Ishikawa (cell line): ENCODE results near the gene IP6K3.

ENCODE experiments used
- CEBPB ChIP-seq: IDR thresholded peaks from 2 replicates; pipeline ENCODE4 v1.6.1; 2012
- CREB1 ChIP-seq: IDR thresholded peaks from 2 replicates; pipeline ENCODE4 v1.6.1; 2012; ENCODE audit warnings: low read depth
- EGR1 ChIP-seq: IDR thresholded peaks from 2 replicates; pipeline ENCODE4 v1.6.1; 2012
- EP300 ChIP-seq: IDR thresholded peaks from 2 replicates; pipeline ENCODE4 v1.6.1; 2012; ENCODE audit warnings: borderline replicate concordance
- FOXM1 ChIP-seq: IDR thresholded peaks from 2 replicates; pipeline ENCODE4 v1.6.1; 2012; ENCODE audit warnings: low read depth, borderline replicate concordance
- NFIC ChIP-seq: IDR thresholded peaks from 2 replicates; pipeline ENCODE4 v1.6.1; 2012
- RAD21 ChIP-seq: IDR thresholded peaks from 2 replicates; pipeline ENCODE4 v1.6.1; 2012; ENCODE audit warnings: low read depth
- TAF1 ChIP-seq: IDR thresholded peaks from 2 replicates; pipeline ENCODE4 v1.6.1; 2012; ENCODE audit warnings: low read depth, mild to moderate bottlenecking
- TCF12 ChIP-seq: IDR thresholded peaks from 2 replicates; pipeline ENCODE4 v1.6.1; 2012; ENCODE audit warnings: low read depth
- TEAD4 ChIP-seq: IDR thresholded peaks from 2 replicates; pipeline ENCODE4 v1.6.1; 2012
- YY1 ChIP-seq: IDR thresholded peaks from 2 replicates; pipeline ENCODE4 v1.6.1; 2012; ENCODE audit warnings: low read depth
- ZBTB7A ChIP-seq: IDR thresholded peaks from 2 replicates; pipeline ENCODE4 v1.6.1; 2012; ENCODE audit warnings: low read depth
- TF ChIP-seq, protein P1 (sequence below): IDR thresholded peaks from 2 replicates; pipeline ENCODE4 v1.6.1; 2012
- TF ChIP-seq, protein P2 (sequence below): IDR thresholded peaks from 2 replicates; pipeline ENCODE4 v1.6.1; 2012; ENCODE audit warnings: low read depth, mild to moderate bottlenecking
- TF ChIP-seq, protein P3 (sequence below): IDR thresholded peaks from 2 replicates; pipeline ENCODE4 v1.6.1; 2012

Gene IP6K3

DNA sequence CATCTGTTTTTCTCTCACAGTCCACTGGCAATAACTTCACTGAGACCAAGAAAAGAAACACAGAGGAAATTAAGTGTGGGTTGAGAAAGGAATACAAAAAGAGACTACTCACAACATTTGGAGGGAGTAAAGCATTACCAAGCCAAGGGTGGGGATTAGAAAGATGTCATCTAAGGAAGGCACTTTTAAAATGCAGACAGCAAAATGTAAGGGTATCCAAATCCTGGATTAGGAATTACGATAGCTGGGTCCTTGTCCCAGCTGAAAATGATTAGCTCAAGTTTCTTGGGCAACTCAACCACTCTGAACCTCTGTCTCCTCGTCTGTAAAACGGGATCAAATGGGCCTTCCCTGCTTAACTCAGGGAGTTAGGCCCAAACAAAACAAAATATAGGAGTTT is 40.0 kb upstream of the IP6K3 start:
- TF ChIP-seq CREB1: no peak

DNA sequence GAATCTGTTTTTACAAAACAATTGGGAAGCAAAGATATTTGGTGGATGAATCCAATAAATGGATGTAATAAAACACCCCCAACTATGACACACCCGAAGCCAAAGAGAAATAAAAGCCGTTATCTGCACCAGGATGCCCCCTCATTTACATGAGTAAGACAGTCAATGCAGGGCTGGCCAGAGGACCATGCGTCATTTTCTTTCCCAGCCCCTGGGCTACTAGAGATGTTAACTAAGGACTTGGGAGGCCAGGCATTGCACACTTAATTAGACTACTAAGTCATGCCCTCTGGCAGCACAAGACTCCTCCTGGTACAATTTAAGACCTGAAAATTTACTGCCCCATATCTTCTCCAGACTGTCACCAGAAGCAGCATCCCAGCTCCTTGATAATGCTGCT is 39.1 kb upstream of the IP6K3 start:
- no peak for TF ChIP-seq RAD21
- TF ChIP-seq, protein P1, sequence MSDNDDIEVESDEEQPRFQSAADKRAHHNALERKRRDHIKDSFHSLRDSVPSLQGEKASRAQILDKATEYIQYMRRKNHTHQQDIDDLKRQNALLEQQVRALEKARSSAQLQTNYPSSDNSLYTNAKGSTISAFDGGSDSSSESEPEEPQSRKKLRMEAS: no peak
- no peak for TF ChIP-seq EGR1
- TF ChIP-seq, protein P2, sequence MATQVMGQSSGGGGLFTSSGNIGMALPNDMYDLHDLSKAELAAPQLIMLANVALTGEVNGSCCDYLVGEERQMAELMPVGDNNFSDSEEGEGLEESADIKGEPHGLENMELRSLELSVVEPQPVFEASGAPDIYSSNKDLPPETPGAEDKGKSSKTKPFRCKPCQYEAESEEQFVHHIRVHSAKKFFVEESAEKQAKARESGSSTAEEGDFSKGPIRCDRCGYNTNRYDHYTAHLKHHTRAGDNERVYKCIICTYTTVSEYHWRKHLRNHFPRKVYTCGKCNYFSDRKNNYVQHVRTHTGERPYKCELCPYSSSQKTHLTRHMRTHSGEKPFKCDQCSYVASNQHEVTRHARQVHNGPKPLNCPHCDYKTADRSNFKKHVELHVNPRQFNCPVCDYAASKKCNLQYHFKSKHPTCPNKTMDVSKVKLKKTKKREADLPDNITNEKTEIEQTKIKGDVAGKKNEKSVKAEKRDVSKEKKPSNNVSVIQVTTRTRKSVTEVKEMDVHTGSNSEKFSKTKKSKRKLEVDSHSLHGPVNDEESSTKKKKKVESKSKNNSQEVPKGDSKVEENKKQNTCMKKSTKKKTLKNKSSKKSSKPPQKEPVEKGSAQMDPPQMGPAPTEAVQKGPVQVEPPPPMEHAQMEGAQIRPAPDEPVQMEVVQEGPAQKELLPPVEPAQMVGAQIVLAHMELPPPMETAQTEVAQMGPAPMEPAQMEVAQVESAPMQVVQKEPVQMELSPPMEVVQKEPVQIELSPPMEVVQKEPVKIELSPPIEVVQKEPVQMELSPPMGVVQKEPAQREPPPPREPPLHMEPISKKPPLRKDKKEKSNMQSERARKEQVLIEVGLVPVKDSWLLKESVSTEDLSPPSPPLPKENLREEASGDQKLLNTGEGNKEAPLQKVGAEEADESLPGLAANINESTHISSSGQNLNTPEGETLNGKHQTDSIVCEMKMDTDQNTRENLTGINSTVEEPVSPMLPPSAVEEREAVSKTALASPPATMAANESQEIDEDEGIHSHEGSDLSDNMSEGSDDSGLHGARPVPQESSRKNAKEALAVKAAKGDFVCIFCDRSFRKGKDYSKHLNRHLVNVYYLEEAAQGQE: no peak
- TF ChIP-seq TAF1: no peak
- TF ChIP-seq NFIC: no peak
- no peak for TF ChIP-seq ZBTB7A
- no peak for TF ChIP-seq CEBPB
- TF ChIP-seq TEAD4: no peak
- TF ChIP-seq YY1: no peak
- no peak for TF ChIP-seq FOXM1
- TF ChIP-seq CREB1: no peak
- no peak for TF ChIP-seq TCF12
- TF ChIP-seq, protein P3, sequence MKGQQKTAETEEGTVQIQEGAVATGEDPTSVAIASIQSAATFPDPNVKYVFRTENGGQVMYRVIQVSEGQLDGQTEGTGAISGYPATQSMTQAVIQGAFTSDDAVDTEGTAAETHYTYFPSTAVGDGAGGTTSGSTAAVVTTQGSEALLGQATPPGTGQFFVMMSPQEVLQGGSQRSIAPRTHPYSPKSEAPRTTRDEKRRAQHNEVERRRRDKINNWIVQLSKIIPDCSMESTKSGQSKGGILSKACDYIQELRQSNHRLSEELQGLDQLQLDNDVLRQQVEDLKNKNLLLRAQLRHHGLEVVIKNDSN: no peak
- no peak for TF ChIP-seq EP300

DNA sequence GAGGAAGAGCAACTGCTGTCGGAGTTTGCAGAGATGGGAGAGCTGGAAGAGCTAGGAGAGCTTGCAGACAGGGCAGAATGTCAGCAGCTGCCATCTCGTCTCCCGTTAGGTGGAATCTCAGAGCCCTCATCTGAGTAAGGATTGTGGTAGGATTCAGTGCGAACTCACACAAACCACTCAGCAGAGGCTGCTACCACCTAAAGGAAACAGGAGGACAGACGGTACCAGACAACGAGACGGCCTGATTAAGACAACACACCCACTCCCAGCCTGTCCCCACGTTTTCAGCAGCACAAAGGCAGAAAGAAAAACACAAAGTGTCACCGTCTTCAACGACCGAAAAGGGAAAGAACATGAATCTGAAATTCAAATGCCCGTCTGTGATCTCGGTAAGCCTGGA is 38.1 kb upstream of the IP6K3 start:
- no peak for TF ChIP-seq TAF1
- TF ChIP-seq, protein P2: no peak
- TF ChIP-seq CEBPB: no peak
- TF ChIP-seq EP300: no peak
- TF ChIP-seq YY1: no peak
- no peak for TF ChIP-seq TEAD4
- no peak for TF ChIP-seq ZBTB7A
- no peak for TF ChIP-seq FOXM1
- no peak for TF ChIP-seq RAD21

DNA sequence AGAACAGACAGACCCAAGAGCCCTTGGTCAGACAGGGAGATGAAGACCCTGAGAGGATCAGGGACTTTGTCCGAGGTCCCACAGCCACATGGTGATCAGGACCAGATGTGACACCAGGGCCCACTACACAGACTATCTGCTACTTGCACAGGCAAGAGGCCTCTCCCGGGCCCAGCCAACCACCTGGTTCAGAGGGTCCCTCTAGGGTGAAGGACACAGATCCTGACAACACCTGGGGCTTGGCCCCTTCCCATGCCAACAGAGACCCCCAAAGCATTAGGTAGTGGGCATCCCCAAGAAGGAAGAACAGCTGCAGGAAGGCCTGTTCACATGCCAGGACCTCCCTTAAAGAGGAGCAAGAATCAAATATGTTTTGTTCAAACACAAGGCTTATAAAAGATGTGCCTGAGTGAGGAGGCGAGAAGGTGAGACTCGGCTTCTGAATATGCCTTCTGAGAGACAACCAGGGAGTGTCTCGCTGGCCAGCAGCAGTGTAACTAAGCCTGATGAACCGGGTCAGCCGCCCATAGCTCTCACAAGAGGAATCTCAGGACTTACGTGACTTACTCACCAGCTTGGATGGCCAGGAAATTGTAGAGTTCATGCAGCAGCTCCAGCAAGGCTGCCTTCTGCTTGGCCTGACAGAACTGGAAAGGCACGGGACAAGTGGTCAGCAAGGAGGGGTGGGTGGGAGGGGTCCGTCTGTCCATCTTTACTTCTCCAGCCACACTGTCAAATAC is 37.2 kb upstream of the IP6K3 start:
- TF ChIP-seq TAF1: no peak
- no peak for TF ChIP-seq CREB1
- TF ChIP-seq, protein P3: no peak
- TF ChIP-seq, protein P1: no peak

DNA sequence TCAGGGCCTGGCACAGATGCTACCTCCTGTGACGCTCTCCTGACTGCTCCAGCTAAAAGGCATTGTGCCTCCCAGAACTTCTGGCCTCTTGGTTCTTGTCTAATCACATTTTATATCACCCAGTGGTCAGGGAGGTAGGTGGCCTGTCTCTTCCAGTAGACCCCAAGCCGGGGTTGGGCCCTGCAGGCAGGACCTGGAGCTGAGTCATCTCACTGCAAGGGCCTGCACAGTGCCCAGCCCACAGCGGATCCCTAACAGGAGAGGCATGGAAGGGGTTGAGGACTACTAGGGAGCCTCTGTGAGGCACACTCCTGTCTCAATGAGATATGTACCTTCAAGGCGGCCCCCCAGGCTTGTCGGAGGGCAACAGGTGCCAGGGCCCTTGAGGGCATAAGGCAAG is 35.9 kb upstream of the IP6K3 start:
- TF ChIP-seq CEBPB (no peak), CREB1 (no peak)

DNA sequence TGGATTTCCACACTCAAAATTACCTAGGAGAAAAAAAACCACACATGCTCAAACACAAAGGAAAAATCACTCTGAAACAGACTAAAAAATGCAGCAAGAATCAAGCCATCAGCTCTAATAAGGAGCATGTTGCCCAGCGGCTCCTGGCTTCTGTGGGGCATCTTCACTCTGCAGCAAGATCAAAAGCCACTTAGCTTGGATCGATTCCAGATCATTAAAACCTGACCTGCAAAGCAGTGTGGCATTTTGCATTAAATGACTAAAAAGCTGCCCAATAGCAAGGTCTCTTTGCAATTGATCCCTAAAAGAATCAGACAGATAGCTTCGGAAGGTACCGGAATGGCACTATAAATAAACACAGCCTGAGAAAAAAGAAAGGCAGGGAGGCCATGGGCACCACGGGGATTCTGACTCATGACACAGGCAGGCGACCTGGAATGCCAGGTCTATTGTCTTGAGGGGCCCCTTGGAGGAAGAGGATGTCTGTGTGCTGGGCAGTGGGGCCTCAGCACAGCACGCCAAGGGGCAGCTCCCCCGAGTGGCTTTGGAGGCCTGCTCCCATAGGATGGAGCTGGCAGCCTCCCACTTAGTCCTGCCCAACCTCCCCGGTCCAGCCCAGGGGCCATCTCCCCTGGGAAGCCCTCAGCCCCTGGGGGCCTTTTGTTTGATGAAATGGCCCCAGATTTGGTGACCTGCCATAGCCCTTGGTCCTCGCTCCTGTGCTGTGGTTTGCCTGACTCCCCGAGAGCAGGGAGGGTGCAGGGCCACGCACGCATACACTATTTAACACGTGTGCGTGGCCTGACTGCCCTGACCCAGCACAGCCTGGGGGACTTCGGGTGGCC is 34.6 kb upstream of the IP6K3 start:
- TF ChIP-seq CREB1: no peak
- TF ChIP-seq, protein P1: peak; percentile 81
- peak; percentile 95 for TF ChIP-seq ZBTB7A
- TF ChIP-seq FOXM1: peak; percentile 89
- TF ChIP-seq NFIC: peak; percentile 89
- TF ChIP-seq, protein P2: no peak
- peak; percentile 68; the same call in 1 of the 2 replicates for TF ChIP-seq YY1
- TF ChIP-seq EP300: peak; percentile 97
- peak; percentile 100 for TF ChIP-seq TEAD4
- no peak for TF ChIP-seq EGR1
- TF ChIP-seq RAD21: no peak
- TF ChIP-seq, protein P3: no peak
- TF ChIP-seq TAF1: no peak
- TF ChIP-seq CEBPB: no peak
- TF ChIP-seq TCF12: peak; percentile 97
